ENCODE measurements around the gene ROR2.

DNA sequence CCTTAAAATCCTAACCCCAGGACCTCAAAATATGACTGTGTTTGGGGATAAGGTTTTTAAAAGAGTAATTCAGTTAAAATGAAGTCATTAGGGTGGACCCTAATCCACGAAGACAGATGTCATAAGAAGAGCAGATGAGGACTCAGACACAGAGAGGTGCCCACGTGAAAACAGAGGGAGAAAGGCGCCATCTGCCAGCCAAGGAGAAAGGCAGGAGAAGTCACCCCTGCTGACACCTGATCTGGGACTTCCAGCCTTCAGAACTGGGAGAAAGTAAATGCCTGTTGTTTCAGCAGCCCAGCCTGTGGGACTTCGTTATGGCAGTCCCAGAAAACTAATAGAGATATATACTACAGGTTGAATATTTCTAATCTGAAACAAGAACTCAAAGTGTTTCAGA, 67.4 kb downstream of the ROR2 start:
- TF ChIP-seq FOXP2 (optimal IDR thresholded peaks at IDR 0.05; ENCODE audit: control extremely low read depth, extremely low read length, insufficient read depth) (no peak), EZH2 (IDR thresholded peaks at IDR 0.05) (no peak), POLR2AphosphoS5 (IDR thresholded peaks at IDR 0.05; ENCODE audit: borderline replicate concordance, low read depth, low read length) (no peak)

All from SK-N-MC (cell line).